ENCODE results near the gene RAD51D. TPM values are rescaled to one million over a fixed set of nuclear protein-coding genes. Genes with fewer than 3 reads are reported as not detected.
A peak's percentile ranks its signal among the peaks of the same experiment; 100 is the strongest.

RAD51D gene
- total and polyA plus RNA-seq, 8 donors: 13.6 to 20.8 (median 16.4) TPM

GRCh38 chr17:35083071-35083470 is 36.6 kb downstream of the RAD51D start:
- Histone ChIP-seq H3K4me1 (peaks cover 6 to 74% of the 10 kb centered on the region in 2 donors), H3K27ac (no peak overlapping the region), H3K9me3 (no peaks in the 10 kb centered on the region), H3K4me3 (no peak overlapping the region), H3K36me3 (no peaks in the 10 kb centered on the region), H3K27me3 (no peaks in the 10 kb centered on the region)
- ATAC-seq (no peak), DNase-seq (no peak)
- intact Hi-C loops (cut with DNase I): loop anchor here in 1 of 2 donors (10.0 kb wide), 1 partner anchor 78 kb away; no protein-coding TSS in a partner anchor
- no peak for TF ChIP-seq CTCF (IDR thresholded peaks at IDR 0.05)

GRCh38 chr17:35082073-35082657 is 37.5 kb downstream of the RAD51D start:
- intact Hi-C loops (cut with DNase I): loop anchor here in 1 of 2 donors (10.0 kb wide), 1 partner anchor 77 kb away; no protein-coding TSS in a partner anchor
- DNase-seq (no peak), ATAC-seq (peak; percentile 33)
- Histone ChIP-seq H3K36me3 (no peaks in the 10 kb centered on the region), H3K27ac (peak overlapping the region in 1 of 2 donors; percentile 43), H3K9me3 (no peaks in the 10 kb centered on the region), H3K4me1 (peaks cover 6 to 65% of the 10 kb centered on the region in 2 donors), H3K27me3 (no peaks in the 10 kb centered on the region), H3K4me3 (no peak overlapping the region)
- no peak for TF ChIP-seq CTCF (IDR thresholded peaks at IDR 0.05)

- ATAC-seq (no peak), DNase-seq (no peak)
- Histone ChIP-seq H3K9me3 (no peaks in the 10 kb centered on the region), H3K36me3 (no peaks in the 10 kb centered on the region), H3K27me3 (no peaks in the 10 kb centered on the region), H3K4me3 (no peak overlapping the region), H3K4me1 (peaks cover 6 to 59% of the 10 kb centered on the region in 2 donors), H3K27ac (no peak overlapping the region)
- intact Hi-C loops (cut with DNase I): loop anchor here in 1 of 2 donors (10.0 kb wide), 1 partner anchor 77 kb away; no protein-coding TSS in a partner anchor
- no peak for TF ChIP-seq CTCF (IDR thresholded peaks at IDR 0.05)
These were observed 38.0 kb downstream of the RAD51D start for GRCh38 chr17:35081638-35082037.

GRCh38 chr17:35080536-35080935 is 39.1 kb downstream of the RAD51D start:
- Histone ChIP-seq H3K36me3 (no peaks in the 10 kb centered on the region), H3K4me3 (no peak overlapping the region), H3K27me3 (no peaks in the 10 kb centered on the region), H3K4me1 (peaks cover 6 to 59% of the 10 kb centered on the region in 2 donors), H3K9me3 (no peaks in the 10 kb centered on the region), H3K27ac (no peak overlapping the region)
- no peak for ATAC-seq
- no peak for DNase-seq
- no peak for TF ChIP-seq CTCF (IDR thresholded peaks at IDR 0.05)
- intact Hi-C loops (cut with DNase I): loop anchor here in 1 of 2 donors (10.0 kb wide), 1 partner anchor 76 kb away; no protein-coding TSS in a partner anchor

- ATAC-seq (no peak), DNase-seq (no peak)
- no peak overlapping the region for H3K4me3 ChIP-seq
- TF ChIP-seq CTCF (IDR thresholded peaks at IDR 0.05): no peak
- H3K27me3 ChIP-seq: no peaks in the 10 kb centered on the region
- peaks cover 6 to 59% of the 10 kb centered on the region in 2 donors for H3K4me1 ChIP-seq
- no peaks in the 10 kb centered on the region for H3K9me3 ChIP-seq
- no peak overlapping the region for H3K27ac ChIP-seq
- intact Hi-C loops (cut with DNase I): loop anchor here in 1 of 2 donors (10.0 kb wide), 1 partner anchor 75 kb away; no protein-coding TSS in a partner anchor
- H3K36me3 ChIP-seq: no peaks in the 10 kb centered on the region
These were observed 39.9 kb downstream of the RAD51D start for GRCh38 chr17:35079547-35080423.
